ENCODE results near the gene ITPR2. TPM values are rescaled to one million over a fixed set of nuclear protein-coding genes. Genes with fewer than 3 reads are reported as not detected.

Gene ITPR2
- total RNA-seq, 3 donors from 2014 or later (not counting 1 experiment from before 2014, with no cell fraction given): 59.1 to 70.7 (median 68.2) TPM

GRCh38 chr12:26566675-26567074, 266.3 kb downstream of the ITPR2 start:
- Mint-ChIP-seq H3K4me3 (no peak overlapping the region), H3K36me3 (no peaks in the 10 kb centered on the region), H3K27me3 (ENCODE audit: low read depth in 2 of 2) (no peaks in the 10 kb centered on the region), H3K4me1 (no peaks in the 10 kb centered on the region), H3K27ac (no peak overlapping the region), H3K9me3 (no peaks in the 10 kb centered on the region)
- Histone ChIP-seq H3K4me3 (ENCODE audit: low read length) (no peak overlapping the region), H3K9me3 (ENCODE audit: control insufficient read depth, insufficient read depth, low read length) (no peaks in the 10 kb centered on the region), H3K36me3 (ENCODE audit: control insufficient read depth, insufficient read depth, low read length) (no peaks in the 10 kb centered on the region), H3K27ac (ENCODE audit: low read length) (no peak overlapping the region), H3K27me3 (ENCODE audit: control insufficient read depth, insufficient read depth, low read length) (no peaks in the 10 kb centered on the region), H3K4me1 (ENCODE audit: control insufficient read depth, insufficient read depth, low read length) (no peaks in the 10 kb centered on the region)
- WGBS (ENCODE audit: insufficient coverage): 90% methylated on average over 1 of the region's 2 CpGs
- ATAC-seq: no peak
- intact Hi-C loops (cut with micrococcal nuclease): no loop called here
- DNase-seq: no peak
- TF ChIP-seq CTCF (IDR thresholded peaks at IDR 0.05): no peak

- H3K4me3 ChIP-seq (ENCODE audit: low read length): no peak overlapping the region
- no peaks in the 10 kb centered on the region for H3K4me1 ChIP-seq (ENCODE audit: control insufficient read depth, insufficient read depth, low read length)
- no peaks in the 10 kb centered on the region for H3K27me3 ChIP-seq (ENCODE audit: control insufficient read depth, insufficient read depth, low read length)
- Mint-ChIP-seq H3K36me3 (no peaks in the 10 kb centered on the region), H3K27me3 (ENCODE audit: low read depth in 2 of 2) (no peaks in the 10 kb centered on the region), H3K9me3 (no peaks in the 10 kb centered on the region), H3K4me3 (no peak overlapping the region), H3K27ac (no peak overlapping the region), H3K4me1 (no peaks in the 10 kb centered on the region)
- intact Hi-C loops (cut with micrococcal nuclease): no loop called here
- H3K27ac ChIP-seq (ENCODE audit: low read length): no peak overlapping the region
- no peak for TF ChIP-seq CTCF (IDR thresholded peaks at IDR 0.05)
- no peaks in the 10 kb centered on the region for H3K9me3 ChIP-seq (ENCODE audit: control insufficient read depth, insufficient read depth, low read length)
- H3K36me3 ChIP-seq (ENCODE audit: control insufficient read depth, insufficient read depth, low read length): no peaks in the 10 kb centered on the region
- ATAC-seq: no peak
- no peak for DNase-seq
These were observed 266.8 kb downstream of the ITPR2 start for GRCh38 chr12:26566186-26566585.

GRCh38 chr12:26564391-26564790, 268.6 kb downstream of the ITPR2 start:
- Mint-ChIP-seq H3K4me1 (no peaks in the 10 kb centered on the region), H3K27me3 (ENCODE audit: low read depth in 2 of 2) (no peaks in the 10 kb centered on the region), H3K9me3 (no peaks in the 10 kb centered on the region), H3K36me3 (no peaks in the 10 kb centered on the region), H3K27ac (no peak overlapping the region), H3K4me3 (no peak overlapping the region)
- TF ChIP-seq CTCF (IDR thresholded peaks at IDR 0.05): no peak
- no peak overlapping the region for H3K4me3 ChIP-seq (ENCODE audit: low read length)
- intact Hi-C loops (cut with micrococcal nuclease): no loop called here
- H3K27ac ChIP-seq (ENCODE audit: low read length): no peak overlapping the region
- DNase-seq (no peak), ATAC-seq (no peak)
- WGBS (ENCODE audit: insufficient coverage): 92% methylated on average over 4 of the region's 5 CpGs
- no peaks in the 10 kb centered on the region for H3K27me3 ChIP-seq (ENCODE audit: control insufficient read depth, insufficient read depth, low read length)
- H3K36me3 ChIP-seq (ENCODE audit: control insufficient read depth, insufficient read depth, low read length): peaks cover 4% of the 10 kb centered on the region
- H3K9me3 ChIP-seq (ENCODE audit: control insufficient read depth, insufficient read depth, low read length): no peaks in the 10 kb centered on the region
- H3K4me1 ChIP-seq (ENCODE audit: control insufficient read depth, insufficient read depth, low read length): no peaks in the 10 kb centered on the region

GRCh38 chr12:26563552-26563951, 269.4 kb downstream of the ITPR2 start:
- Mint-ChIP-seq H3K36me3 (no peaks in the 10 kb centered on the region), H3K9me3 (no peaks in the 10 kb centered on the region), H3K4me1 (no peaks in the 10 kb centered on the region), H3K27ac (no peak overlapping the region), H3K27me3 (ENCODE audit: low read depth in 2 of 2) (no peaks in the 10 kb centered on the region), H3K4me3 (no peak overlapping the region)
- DNase-seq (no peak), ATAC-seq (no peak)
- no peak for TF ChIP-seq CTCF (IDR thresholded peaks at IDR 0.05)
- Histone ChIP-seq H3K27ac (ENCODE audit: low read length) (no peak overlapping the region), H3K4me1 (ENCODE audit: control insufficient read depth, insufficient read depth, low read length) (no peaks in the 10 kb centered on the region), H3K4me3 (ENCODE audit: low read length) (no peak overlapping the region), H3K9me3 (ENCODE audit: control insufficient read depth, insufficient read depth, low read length) (no peaks in the 10 kb centered on the region), H3K27me3 (ENCODE audit: control insufficient read depth, insufficient read depth, low read length) (no peaks in the 10 kb centered on the region), H3K36me3 (ENCODE audit: control insufficient read depth, insufficient read depth, low read length) (peaks cover 4% of the 10 kb centered on the region)
- intact Hi-C loops (cut with micrococcal nuclease): no loop called here
- WGBS (ENCODE audit: insufficient coverage): 96% methylated on average over 4 of the region's 4 CpGs
